ENCODE measurements around the gene EMC1. TPM values are rescaled to one million over a fixed set of nuclear protein-coding genes. Genes with fewer than 3 reads are reported as not detected.
A peak's percentile ranks its signal among the peaks of the same experiment; 100 is the strongest.

Gene EMC1
- total RNA-seq, 1 experiment from 2014 or later = 60.0 TPM

DNA sequence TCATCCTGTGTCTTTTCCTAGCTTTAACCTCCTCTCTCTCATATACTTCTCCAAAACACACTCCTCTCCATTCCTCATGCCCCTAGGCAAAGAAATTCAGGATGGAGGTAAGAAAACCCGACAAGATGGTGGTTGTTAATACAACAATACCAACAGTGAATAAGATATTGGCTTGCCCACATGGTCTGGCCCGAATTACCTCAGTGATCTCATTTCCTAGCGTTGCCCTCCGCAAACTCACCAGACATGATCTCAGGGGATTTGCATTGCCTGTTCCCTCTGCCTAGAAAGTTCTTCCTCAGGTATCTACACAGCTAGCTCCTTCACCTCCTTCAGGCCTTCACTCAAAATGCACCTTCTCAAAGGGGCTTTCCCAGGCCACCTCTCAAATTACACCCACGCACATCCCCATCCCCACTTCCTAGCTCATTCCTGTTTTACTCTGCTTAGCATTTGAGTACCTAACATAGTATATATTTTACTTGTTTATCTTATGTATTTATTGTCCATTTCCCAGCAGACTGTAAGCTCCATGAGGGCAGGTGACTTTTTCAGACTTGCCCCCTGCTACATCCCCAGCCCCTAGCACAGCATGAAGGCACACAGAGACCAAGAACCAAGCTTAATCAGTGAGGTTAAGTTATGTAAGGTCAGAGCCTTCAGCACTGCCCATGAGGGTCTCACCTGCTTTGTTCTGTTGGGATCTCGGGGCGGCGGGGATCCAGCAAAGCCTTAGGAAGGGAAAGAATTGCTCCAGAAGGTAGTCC, 31.1 kb downstream of the EMC1 start:
- no peak for DNase-seq
- no peak overlapping the region for H3K4me3 Mint-ChIP-seq

More for the DNA sequence above, 31.1 kb downstream of the EMC1 start:
- no peak overlapping the region for H3K4me2 ChIP-seq (ENCODE audit: insufficient read depth, insufficient read length, low read length)
- H2BK120ac ChIP-seq (ENCODE audit: low read depth, low read length, poor library complexity, severe bottlenecking) = no peak overlapping the region
- no peak overlapping the region for H3K18ac ChIP-seq (ENCODE audit: insufficient read length, low read depth, low read length)
- no peak overlapping the region for H3K23ac ChIP-seq (ENCODE audit: insufficient read length, low read depth, low read length)
- H3K14ac ChIP-seq (ENCODE audit: insufficient read depth, low read length) = no peak overlapping the region
- 0 out of 7 replicates have a peak overlapping the region, but pooled peaks of 1 of the 3 experiments have one; percentile 20 for H3K27ac Mint-ChIP-seq
- H3K27ac ChIP-seq (ENCODE audit: insufficient read length, low read depth, low read length) = no peak overlapping the region
- H4K5ac ChIP-seq (ENCODE audit: insufficient read length, low read depth, low read length) = no peak overlapping the region
- no peaks in the 10 kb centered on the region for H3K27me3 Mint-ChIP-seq (ENCODE audit: low read depth)
- no peak overlapping the region for H4K91ac ChIP-seq (ENCODE audit: insufficient read length, low read depth, low read length)
- H3K56ac ChIP-seq (ENCODE audit: insufficient read length, low read depth, low read length) = no peak overlapping the region
- no peaks in the 10 kb centered on the region for H3K9me3 ChIP-seq (ENCODE audit: control insufficient read depth, low read depth, low read length)
- H3T11ph ChIP-seq (ENCODE audit: low read length) = no peak overlapping the region
- H2AFZ ChIP-seq (ENCODE audit: low read length) = no peak overlapping the region
- no peak overlapping the region for H2BK15ac ChIP-seq (ENCODE audit: low read depth, low read length)
- no peaks in the 10 kb centered on the region for H4K20me1 ChIP-seq (ENCODE audit: control insufficient read depth, insufficient read depth, insufficient read length)
- no peak overlapping the region for H2BK12ac ChIP-seq (ENCODE audit: insufficient read length, low read depth, low read length)
- H3K36me3 Mint-ChIP-seq (ENCODE audit: insufficient read depth in 1 of 3, low read depth in 3 of 3) = peaks cover 29 to 84% (median 70%) of the 10 kb centered on the region in 3 experiments; a peak in 6 of 7 replicates
- no peaks in the 10 kb centered on the region for H3K9me3 Mint-ChIP-seq
- H3K9ac ChIP-seq (ENCODE audit: extremely low read depth, insufficient read length, low read length) = no peak overlapping the region
- no peaks in the 10 kb centered on the region for H3K27me3 ChIP-seq (ENCODE audit: insufficient read depth, low read length)
- no peaks in the 10 kb centered on the region for H3K79me2 ChIP-seq (ENCODE audit: insufficient read depth, low read length)
- no peak overlapping the region for H4K8ac ChIP-seq (replicated peaks; ENCODE audit: insufficient read length, low read depth, low read length)
- WGBS (ENCODE audit: extremely low coverage, insufficient read length, low lambda C conversion rate) = no CpG with 5 or more reads among the region's 8 CpGs
- H3K4ac ChIP-seq (ENCODE audit: low read depth, low read length) = no peak overlapping the region
- no peaks in the 10 kb centered on the region for H3K4me1 Mint-ChIP-seq
- H3K79me1 ChIP-seq (ENCODE audit: insufficient read depth, low read depth, low read length, poor library complexity, severe bottlenecking) = no peaks in the 10 kb centered on the region
- H2BK5ac ChIP-seq (ENCODE audit: insufficient read length, low read length) = no peak overlapping the region
- H2BK20ac ChIP-seq (ENCODE audit: low read depth, low read length, poor library complexity, severe bottlenecking) = no peak overlapping the region
- H3K23me2 ChIP-seq (ENCODE audit: insufficient read length, low read depth, low read length, poor library complexity, severe bottlenecking) = no peaks in the 10 kb centered on the region
- H2AK5ac ChIP-seq (ENCODE audit: insufficient read length, low read length) = no peak overlapping the region
- no peaks in the 10 kb centered on the region for H3K4me1 ChIP-seq (ENCODE audit: insufficient read depth, low read length)
- TF ChIP-seq, protein P1, sequence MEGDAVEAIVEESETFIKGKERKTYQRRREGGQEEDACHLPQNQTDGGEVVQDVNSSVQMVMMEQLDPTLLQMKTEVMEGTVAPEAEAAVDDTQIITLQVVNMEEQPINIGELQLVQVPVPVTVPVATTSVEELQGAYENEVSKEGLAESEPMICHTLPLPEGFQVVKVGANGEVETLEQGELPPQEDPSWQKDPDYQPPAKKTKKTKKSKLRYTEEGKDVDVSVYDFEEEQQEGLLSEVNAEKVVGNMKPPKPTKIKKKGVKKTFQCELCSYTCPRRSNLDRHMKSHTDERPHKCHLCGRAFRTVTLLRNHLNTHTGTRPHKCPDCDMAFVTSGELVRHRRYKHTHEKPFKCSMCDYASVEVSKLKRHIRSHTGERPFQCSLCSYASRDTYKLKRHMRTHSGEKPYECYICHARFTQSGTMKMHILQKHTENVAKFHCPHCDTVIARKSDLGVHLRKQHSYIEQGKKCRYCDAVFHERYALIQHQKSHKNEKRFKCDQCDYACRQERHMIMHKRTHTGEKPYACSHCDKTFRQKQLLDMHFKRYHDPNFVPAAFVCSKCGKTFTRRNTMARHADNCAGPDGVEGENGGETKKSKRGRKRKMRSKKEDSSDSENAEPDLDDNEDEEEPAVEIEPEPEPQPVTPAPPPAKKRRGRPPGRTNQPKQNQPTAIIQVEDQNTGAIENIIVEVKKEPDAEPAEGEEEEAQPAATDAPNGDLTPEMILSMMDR (conservative IDR thresholded peaks at IDR 0.05) = no peak

Data from H9 (cell line).